Keratinocyte (primary cell): ENCODE measurements around the gene CLCNKB.
"Not testable (repeated sequence)": the region's sequence is repeated elsewhere in the genome, so short reads cannot be mapped to it uniquely, and the experiment has no call there.

Experiments
- EZH2 ChIP-seq: IDR thresholded peaks from one replicate; pipeline ENCODE4 v1.6.1; 2012; ENCODE audit warnings: inconsistent platforms, mild to moderate bottlenecking, low read length, moderate library complexity
- TF ChIP-seq, protein P1 (sequence below), 3 experiments: IDR thresholded peaks in 1 of 3; conservative IDR thresholded peaks in 1 of 3; optimal IDR thresholded peaks in 1 of 3; 2 replicates in 2 of 3; 3 replicates in 1 of 3; pipeline versions ENCODE3 to v1.5.1; 2011; ENCODE audit warnings: low read length in 3 of 3, mild to moderate bottlenecking in 3 of 3, moderate library complexity in 2 of 3, control low read depth in 1 of 3, inconsistent platforms in 1 of 3; ENCODE audit not compliant: insufficient read depth in 2 of 3; ENCODE audit errors: extremely low read depth in 1 of 3

GRCh38 chr1:16062687-16063075, 19.1 kb downstream of the CLCNKB start:
- TF ChIP-seq, protein P1, sequence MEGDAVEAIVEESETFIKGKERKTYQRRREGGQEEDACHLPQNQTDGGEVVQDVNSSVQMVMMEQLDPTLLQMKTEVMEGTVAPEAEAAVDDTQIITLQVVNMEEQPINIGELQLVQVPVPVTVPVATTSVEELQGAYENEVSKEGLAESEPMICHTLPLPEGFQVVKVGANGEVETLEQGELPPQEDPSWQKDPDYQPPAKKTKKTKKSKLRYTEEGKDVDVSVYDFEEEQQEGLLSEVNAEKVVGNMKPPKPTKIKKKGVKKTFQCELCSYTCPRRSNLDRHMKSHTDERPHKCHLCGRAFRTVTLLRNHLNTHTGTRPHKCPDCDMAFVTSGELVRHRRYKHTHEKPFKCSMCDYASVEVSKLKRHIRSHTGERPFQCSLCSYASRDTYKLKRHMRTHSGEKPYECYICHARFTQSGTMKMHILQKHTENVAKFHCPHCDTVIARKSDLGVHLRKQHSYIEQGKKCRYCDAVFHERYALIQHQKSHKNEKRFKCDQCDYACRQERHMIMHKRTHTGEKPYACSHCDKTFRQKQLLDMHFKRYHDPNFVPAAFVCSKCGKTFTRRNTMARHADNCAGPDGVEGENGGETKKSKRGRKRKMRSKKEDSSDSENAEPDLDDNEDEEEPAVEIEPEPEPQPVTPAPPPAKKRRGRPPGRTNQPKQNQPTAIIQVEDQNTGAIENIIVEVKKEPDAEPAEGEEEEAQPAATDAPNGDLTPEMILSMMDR (optimal IDR thresholded peaks at IDR 0.05 in 1 of 3, IDR thresholded peaks at IDR 0.05 in 1 of 3, conservative IDR thresholded peaks at IDR 0.05 in 1 of 3; ENCODE audit: extremely low read depth in 1 of 3, insufficient read depth in 2 of 3, low read length in 3 of 3): not testable (repeated sequence)
- not testable (repeated sequence) for TF ChIP-seq EZH2
